ENCODE results near the gene RXRB.
"Not testable (repeated sequence)": the region's sequence is repeated elsewhere in the genome, so short reads cannot be mapped to it uniquely, and the experiment has no call there.

Gene RXRB

GRCh38 chr6:33160728-33161344, 39.6 kb downstream of the RXRB start:
- no peak for DNase-seq

GRCh38 chr6:33160096-33160495, 40.4 kb downstream of the RXRB start:
- DNase-seq = no peak

GRCh38 chr6:33156964-33157363, 43.5 kb downstream of the RXRB start:
- no peak for DNase-seq

- no peak for DNase-seq
These were observed 43.9 kb downstream of the RXRB start for GRCh38 chr6:33156561-33156960.

- no peak for DNase-seq
These were observed 46.1 kb downstream of the RXRB start for GRCh38 chr6:33154349-33154748.

- no peak for DNase-seq
These were observed 49.4 kb downstream of the RXRB start for GRCh38 chr6:33151050-33151449.

GRCh38 chr6:33150560-33150959, 49.9 kb downstream of the RXRB start:
- DNase-seq = not testable (repeated sequence)

GRCh38 chr6:33147807-33148666, 52.4 kb downstream of the RXRB start:
- DNase-seq = no peak

GRCh38 chr6:33144373-33144772, 56.1 kb downstream of the RXRB start:
- no peak for DNase-seq

Measured in activated CD8-positive, alpha-beta memory T cell treated with anti-CD3 and anti-CD28 coated beads for 24 hours (primary cell).